ENCODE results near the gene CSMD2.

The CSMD2 gene

DNA sequence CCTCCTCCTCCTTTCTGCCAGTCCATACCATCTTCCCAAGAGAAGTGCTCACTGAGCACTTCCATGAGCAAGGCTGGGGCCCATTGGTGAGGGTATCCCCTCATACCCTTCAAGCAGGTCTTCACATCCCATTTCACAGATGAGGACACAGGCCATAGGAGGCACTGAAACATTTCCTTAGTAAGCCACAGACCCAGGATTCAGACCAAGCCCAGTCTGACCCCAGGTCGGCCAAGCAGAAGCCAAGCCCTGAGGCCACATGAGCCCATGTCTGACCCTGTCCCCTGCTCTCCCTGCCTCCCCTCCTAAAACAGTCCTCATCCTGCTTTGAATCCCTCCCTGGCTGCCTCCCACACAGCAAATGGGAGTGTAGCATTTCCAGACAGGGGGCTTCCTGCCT lies 546.4 kb downstream of the CSMD2 start:
- no peak for DNase-seq

DNA sequence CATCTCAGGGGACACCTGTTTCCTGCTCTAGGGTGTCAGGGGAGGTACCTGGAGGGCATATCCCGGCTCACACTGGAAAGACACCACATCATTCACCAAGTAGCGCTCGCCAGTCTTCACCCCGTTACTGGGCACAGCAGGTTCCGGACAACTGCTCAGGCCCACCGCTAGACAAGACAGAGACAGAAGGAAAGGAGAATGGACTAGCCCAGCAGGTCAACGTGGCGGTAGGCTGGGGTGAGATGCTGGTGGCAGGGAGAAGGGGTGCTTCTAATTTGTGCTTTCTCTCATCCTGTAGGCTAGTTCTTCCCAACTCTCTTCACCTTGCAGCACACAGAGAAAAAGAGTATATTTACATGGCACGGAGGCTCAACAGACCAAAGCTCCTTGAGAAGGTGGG lies 547.6 kb downstream of the CSMD2 start:
- DNase-seq = no peak

DNA sequence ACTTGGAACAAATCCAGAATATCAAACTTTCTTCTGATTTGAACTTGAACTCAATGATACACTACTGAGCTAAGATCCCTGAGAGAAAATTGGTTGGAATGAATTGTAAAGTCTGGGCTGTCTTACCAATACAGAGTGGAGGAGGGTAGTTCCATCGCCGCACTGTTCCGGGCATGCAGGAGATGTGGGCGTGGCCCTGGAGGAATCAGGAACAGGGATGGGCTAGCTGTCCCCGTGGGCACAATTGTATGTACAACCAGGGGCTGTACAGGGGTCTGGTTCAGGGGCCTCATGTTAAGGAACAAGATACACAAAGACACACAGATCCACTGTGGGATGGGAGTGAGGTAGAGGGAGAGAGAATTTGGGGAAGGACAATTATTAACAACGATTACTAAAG lies 548.2 kb downstream of the CSMD2 start:
- no peak for DNase-seq

DNA sequence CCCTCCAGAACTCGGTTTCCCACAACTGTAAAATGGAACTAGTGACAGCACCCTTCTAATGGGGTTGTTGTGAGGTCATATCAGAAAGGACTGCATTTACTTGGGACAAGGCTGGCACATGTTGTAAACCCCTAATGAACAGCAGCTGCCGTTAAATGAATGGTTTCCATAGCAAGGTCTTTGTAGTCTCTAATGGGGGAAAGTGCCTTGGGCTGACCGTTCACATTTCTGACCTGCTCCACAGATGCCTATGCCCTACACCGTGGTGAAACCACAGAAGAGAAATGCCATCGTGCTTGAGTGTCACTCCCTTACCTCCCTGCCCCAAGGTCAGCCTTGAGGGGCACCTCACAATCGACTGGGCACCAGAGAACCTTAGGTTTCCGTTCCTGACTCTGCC lies 549.5 kb downstream of the CSMD2 start:
- no peak for DNase-seq

DNA sequence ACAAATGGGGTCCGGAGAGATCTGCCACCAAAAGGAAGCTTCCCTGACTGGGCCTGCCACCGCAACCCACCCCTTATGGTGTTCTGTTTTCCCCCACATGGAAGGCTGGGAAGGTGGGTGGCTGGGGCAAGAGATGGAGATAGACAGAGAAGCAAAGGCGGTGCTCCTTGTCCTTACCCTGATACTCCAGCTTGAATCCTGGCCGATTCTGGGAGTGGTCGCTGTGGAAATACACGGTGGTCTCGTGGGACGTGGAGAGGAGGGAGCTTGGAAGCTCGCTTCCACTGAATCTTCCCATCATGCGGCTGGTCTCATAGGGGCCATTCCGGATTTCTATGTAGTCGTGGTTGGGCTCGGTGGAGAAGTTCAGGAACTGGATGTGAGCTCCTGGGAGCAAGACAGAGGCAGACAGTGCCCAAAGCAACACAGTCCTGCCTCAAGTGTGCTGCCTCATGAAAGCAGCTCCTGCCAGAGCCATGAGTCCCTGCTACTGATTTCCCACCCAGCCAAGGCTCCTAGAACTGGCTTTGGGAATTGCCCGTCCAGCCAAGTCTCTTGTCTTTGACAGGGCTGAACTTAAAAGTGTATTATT lies 554.1 kb downstream of the CSMD2 start:
- DNase-seq = no peak

DNA sequence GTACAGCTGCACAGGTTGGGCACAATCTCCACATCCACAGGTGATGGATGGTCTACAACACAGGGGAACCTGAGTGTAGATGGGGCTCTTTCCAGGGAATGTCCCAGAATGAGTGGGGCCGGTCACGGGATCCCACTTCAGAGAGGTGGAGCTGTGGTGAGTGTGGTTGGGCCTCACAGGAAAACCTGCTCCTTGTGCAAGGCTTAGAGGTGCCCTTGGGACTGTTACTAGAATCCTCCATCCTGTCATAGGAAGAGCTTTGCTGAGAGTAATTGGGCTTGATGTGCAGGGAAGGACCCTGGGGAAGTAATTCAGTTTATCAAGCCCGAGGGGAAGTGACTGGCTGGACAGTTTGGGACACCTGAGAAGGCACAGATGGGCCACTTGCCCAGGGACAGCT lies 554.6 kb downstream of the CSMD2 start:
- no peak for DNase-seq

DNA sequence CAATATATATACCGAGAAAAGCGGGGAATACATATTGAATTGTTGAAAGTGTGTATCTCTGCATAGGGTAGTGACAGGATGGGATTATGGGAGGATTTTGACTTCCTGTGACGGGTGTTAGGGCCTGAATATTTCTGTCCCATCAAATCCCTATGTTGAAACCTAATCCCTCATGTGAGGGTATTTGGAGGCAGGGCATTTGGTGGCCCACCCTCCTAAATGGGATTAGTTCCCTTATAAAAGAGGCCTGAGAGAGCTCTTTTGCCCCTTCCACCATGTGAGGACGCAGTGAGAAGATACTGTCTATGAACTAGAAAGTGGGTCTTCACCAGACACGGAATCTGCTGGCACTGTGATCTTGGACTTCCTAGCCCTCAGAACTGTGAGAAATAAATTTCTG lies 555.3 kb downstream of the CSMD2 start:
- DNase-seq = no peak

DNA sequence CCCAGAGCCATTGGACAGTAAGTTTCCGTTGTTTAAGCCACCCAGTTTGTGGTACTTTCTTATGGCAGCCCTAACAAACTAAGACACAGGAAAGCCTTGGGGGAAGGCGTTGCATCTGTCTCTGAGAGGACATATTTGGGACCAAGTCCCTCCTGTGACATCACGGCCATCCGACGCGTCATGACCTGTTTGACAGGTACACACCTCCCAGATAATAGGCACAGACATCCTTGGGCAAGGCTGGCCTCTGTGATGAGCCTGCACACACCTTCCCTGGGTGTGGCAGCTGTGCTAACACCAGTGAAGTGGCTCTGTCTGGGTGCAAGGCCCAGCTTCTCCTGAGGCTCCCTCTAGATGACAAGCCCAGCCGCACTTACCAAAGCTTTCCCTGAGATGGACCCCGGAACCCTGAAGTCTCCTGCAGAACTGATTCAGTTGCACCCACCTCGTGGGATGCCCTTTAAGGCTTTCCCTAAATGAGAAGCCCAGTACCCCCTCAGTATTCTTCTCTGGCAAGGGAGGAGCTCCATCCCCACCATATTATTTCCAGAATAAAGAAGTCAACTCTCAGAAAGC lies 556.1 kb downstream of the CSMD2 start:
- no peak for DNase-seq

DNA sequence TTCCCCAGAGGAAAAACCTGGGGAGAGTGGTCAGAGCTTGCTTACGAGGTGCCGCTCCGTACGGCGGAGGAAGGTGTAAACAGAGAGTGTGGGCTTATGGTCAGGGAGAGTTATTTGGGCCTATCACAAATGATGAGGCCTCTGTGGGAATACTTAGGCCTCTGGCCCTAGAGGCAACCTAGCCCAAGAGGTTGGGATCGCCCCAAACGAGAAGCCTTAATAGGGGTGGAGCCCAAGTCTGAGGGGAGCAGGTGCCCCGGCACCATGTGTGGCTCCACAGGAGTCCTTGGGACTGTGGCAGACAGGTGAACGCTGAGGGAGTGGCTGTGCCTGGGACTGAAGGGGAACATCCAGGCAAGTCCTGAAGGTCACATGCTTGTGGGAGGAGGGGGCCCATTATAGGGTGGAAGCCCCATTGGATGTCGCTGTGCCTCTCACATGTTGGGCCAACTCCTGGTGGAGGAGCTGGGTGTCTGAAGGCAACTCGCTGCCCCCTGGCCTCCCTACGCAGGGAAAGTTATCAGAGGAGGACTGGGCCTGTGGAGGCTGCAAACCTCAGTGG lies 557.5 kb downstream of the CSMD2 start:
- DNase-seq = no peak

DNA sequence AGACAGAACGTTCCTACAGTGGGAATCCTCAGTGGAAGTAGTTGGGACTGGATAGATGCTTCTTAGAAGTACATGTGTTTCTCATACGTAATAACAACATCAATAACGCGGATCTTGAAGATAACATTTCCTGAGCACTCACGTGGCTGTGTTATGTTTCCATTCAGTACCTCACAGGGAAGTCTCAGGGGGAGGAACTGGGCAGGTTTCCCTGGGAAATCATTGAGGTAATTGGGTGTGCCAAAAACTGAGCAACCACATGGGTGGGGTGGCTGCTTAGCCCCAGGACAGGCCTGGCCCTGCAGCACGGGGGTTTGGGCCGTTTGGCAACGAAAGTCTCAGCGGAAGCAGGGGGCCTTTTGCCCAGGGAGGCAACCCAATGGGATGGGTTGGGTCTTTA lies 558.8 kb downstream of the CSMD2 start:
- no peak for DNase-seq

DNA sequence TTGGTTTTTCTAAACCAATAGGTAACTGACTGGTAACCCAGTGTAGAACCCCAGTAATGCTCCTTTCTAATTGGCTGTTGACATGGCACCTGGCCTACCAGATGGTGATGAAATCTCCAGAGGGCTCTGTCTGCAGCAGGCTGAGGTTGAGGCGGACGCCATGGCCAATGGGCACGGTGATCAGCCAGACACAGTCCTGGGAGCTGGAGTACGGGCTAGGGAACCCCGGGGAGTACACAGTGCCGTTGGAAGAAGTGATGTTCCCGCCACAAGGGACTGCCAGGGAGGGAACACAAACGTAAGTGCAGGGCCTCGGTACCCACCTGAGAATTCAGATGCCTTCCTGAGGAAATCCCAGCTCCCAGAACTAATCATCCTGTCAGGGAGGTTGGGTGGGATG lies 562.8 kb downstream of the CSMD2 start:
- no peak for DNase-seq

DNA sequence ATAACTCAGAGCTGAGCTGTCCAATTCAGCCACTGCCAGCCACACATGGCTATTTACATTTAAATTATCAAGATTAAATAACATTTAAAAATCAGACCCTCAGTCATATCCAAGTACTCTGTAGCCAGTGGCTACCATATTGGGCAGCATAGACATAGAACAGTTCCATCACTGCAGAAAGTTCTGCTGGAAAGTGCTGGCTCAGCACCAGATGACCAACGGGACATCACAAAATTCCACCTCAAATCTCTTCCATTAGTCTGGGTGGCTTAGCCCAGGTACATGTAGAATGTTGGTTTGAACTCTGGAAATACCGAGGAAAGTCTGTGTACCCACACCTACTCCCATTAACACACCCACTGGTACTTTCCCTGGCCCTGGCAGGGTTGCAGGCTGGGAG lies 563.3 kb downstream of the CSMD2 start:
- no peak for DNase-seq

DNA sequence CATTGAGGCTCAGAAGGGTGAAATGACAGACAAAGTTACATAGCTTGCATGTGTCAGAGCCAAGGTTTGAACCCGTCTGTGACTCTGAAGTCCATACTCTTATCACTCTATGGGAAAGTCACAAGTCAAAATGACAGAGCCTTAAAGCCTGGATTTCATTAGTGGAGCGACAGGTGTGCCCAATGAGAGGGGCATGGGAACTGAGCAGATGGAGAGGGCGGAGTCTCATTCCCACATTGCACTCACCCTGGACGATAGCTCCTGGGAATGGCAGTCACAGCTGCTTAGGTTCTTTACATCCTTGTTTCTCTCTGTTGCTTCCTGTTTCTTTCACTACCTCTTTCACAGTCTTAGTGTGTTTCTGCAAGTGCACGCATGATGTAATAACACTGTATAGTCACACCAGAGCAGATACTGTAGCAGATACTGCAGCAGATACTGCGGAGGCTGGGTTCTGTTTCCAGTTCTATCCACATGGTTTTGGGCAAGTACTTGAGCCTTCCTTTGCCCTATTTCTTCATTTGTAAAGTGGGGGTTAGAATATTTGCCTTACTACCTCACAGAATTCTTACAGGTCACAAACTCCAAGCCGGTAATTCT lies 565.4 kb downstream of the CSMD2 start:
- no peak for DNase-seq

DNA sequence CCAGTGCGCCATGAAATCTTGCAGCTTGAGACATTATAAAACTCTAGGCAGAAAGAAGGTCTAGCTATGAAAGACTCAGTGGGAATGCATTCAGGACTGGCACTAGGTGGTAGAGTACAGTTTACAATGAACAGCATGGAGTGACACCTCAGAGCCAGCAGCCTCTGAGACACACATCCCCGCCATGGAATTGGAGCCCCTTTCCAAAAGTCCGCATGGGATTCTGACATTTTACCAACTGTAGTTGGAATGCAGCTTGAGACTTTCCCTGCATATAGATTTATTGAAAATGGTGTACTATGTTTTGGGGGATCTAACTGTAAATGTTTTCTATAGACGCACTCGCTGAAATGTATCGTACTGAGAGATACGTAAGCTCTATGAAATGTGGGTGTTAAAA lies 576.3 kb downstream of the CSMD2 start:
- DNase-seq = no peak

DNA sequence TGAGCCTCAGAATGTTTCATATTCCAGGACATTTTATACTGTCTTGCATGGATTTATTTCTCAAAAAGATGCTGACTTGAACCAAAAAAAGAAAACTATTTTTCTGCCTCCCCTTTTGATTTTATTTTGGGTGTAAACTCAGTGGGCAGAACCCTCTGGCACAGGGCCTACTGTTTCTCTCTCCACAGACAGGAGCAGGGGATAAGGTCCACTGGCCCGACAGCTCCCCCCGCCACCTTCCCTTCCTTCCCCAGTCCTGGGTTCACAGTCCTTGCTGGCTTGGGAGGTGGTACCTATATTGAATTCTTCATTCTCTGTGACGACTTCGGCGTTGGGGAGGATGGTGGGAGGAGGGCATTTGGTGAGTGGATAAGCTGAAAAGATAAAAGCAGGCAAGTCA lies 578.2 kb downstream of the CSMD2 start:
- no peak for DNase-seq

DNA sequence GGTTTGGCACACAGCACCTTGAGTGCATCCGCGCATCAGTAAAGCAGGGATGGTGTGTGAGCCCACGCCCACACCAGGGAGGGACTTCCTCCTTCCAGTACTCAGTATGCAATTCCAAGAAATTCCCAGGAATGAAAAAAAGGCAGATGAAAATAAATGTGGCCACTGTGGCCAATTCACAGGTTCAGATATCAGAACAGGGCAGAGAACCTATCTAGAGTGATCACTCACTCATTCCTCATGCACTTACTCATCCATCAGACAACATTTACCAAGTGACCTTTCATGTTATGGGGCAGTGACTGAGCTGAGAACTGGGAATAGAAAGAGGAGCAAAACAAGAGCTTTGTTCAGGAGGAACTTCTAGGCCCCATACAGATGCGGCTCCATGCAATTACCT lies 578.9 kb downstream of the CSMD2 start:
- no peak for DNase-seq

DNA sequence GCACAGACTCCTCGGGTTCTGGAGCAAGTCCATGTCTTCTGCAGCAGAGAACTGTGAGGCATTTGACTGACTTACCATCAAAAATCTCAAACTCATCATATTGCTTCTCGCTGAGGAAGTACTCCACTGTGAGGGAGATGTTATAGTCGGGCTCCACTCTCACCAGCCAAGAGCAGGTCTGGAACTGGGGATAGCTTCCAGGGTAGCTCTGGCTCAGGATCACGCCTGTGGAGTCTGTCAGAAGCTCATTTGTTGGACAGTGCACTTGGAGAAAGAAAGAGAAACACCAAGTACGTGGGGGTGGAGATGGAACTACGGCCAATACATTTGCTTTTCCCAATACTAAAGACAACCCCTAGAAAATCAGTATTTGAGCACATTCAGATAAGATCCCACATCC lies 581.5 kb downstream of the CSMD2 start:
- no peak for DNase-seq

DNA sequence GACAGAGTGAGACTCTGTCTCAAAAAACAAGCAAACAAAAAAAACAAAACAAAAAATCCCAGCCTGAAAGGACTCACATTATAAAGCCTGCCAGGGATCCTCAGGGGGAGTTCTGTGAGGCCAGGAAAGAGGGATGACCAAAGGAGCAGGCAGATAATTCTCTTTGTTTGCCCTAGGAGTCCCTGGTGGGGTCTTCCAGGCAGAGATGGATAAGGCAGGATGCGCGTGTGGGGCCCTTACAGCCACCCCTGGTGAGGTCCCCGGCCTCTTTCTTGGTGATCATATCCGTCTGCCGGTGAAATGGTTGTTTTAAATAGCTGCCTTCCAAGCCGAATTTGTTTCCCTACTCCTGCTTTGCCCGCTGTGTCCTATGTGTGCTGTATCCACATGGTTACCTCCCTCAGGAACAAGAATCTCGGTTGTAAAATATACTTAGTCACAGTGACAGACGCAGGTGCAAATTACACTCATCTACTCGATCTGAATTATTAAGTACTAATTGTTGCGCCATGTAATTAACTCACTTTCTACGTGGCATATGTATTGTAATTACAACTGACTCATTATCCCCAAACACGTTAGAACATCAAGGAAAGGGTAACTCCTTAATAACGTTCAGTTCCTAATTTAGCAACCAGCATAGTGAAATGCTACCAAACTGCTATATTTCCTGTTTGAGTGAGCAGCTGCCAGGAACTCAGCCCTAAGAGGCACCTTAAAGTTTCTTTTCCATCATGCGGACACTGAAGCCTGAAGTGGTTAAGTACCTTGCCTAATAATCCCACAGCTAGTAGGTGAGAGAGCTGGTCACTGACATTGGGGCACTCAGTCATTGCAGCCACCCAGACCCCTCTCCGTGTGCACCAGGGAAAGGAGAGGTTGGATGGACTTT lies 586.2 kb downstream of the CSMD2 start:
- no peak for DNase-seq

DNA sequence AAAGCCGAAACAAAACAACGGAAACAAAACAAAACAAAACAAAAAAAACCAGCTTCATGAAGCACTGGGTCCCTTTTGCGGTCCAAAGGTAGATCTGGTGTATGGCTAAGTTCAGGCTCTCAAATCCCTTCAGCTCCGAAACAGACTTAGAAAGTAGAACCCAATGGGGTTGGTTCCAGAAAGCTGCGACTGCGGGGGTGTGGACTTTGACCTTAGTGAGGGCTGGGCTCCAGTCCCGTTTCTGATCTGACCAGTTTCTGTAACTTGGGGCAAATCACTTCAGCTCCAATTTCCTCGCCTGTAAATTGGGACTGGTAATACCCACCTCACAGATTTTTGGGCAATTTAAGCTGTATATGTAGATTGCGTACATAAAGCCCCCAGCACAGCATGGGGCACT lies 587.4 kb downstream of the CSMD2 start:
- no peak for DNase-seq

DNA sequence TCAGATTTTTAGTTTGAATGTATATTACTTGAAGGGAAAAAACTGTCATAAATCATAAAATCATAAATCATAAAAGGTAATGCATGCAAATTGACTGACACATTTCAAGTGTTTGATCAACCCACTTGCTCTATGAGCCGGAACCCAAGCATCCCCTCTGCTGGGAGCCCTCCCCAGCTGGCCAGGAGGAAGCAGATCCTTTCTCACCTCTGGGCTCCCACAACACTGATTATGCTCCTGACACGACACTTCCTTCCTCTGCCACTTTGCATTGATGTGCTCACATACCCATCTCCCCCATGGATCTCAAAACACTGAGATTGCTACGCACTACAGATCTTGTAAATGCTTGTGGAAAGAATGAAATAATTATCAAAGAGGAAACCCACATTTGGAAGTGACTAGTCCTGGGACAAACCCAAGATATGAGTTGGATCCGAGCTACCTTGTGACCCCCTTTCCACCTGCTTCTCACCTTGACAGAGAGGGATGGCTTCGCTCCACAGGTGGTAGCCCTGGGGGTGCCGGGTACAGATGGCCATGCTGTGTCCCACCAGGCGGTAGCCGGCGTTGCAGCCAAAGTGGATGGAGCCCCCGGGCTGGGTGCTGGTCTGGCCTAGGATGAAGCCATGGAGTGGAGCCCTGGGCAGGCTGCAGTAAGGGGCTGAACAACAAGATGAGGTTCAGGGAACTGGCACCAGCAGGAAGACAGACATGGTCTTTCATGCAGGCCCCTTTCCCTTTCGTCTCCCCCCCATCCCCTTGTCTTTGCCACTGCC lies 588.0 kb downstream of the CSMD2 start:
- no peak for DNase-seq

DNA sequence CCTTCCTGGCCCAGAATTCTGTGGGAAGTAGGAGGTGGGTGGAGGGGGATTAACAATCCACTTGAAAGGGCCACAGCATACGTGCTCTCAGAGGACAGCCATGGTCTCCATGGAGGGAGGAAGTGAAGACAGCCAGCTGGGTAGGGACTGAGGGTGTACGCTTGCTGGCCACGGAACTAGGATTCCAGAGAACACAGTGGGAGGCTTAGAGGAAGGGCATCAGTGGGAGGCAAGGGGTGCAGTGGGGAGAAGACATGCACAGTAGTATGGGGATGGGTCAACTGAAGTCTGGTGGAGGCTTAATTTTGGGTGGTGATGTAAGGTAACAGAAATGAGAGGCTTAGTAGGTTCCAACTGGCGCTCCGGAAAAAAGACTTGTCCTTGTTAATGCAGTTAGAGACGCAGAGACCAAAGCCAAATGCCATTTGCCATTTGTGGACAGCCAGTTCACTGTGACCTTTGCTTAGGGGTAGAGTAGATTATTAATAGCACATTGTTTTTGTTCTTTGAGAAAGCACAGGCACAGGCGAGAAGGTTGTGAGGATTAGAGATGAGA lies 589.6 kb downstream of the CSMD2 start:
- no peak for DNase-seq

DNA sequence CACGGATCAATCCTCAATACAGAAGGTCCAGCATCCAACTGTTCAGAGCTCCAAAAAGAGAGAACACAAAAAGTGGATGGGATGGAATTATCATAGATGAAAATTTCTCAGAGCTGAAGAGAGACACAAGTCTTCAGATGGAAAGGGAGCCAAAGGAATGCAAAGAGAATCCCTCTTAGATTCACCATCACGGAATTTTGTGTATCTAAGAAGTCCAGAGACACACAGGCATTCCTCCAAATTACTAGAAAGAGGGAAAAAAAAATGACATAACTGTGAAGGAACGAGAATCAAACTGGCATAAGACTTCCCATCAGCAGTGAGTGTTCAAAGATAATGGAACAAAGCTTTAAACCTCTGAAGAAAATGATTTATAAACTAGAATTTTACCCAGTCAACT lies 591.4 kb downstream of the CSMD2 start:
- no peak for DNase-seq

DNA sequence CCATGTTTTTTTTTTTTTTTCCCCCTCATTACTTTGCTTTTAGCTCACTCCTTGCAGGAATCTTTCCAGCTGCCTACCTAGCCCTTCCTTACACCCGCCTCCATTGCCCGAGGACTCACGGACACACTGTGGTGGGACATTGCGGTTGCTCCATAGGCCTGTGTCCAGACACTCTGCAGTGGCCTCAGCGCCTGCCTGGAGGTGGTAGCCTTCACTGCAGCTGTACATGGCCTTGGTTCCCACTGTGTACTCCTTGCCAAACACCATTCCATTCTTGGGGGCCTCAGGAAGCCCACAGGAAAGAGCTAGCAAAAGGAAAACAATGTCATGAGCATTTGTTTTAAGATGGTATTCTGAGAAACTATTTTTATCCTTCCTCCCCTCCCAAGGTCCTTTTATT lies 592.6 kb downstream of the CSMD2 start:
- DNase-seq = no peak
